DOHH2 (cell line): ENCODE data around the gene HPS5.
"Not testable (repeated sequence)": the region's sequence is repeated elsewhere in the genome, so short reads cannot be mapped to it uniquely, and the experiment has no call there.

ENCODE experiments used
- H3F3A ChIP-seq: fragments of 200-600 bp; sonication (generic), shearing (Covaris generic); 2 replicates; pipeline ENCODE4 v1.6.0; 2016; ENCODE audit warnings: antibody characterized with exemption, mild to moderate bottlenecking; ENCODE audit not compliant: control insufficient read depth, insufficient read depth
- H3K27ac ChIP-seq: fragments of 200-600 bp; sonication (generic); 2 replicates; pipeline ENCODE4 v1.5.1; 2014; ENCODE audit warnings: low read depth, mild to moderate bottlenecking, low read length, moderate library complexity
- H3K27me3 ChIP-seq: fragments of 200-600 bp; sonication (generic); 2 replicates; pipeline ENCODE4 v1.6.1; 2014; ENCODE audit warnings: mild to moderate bottlenecking, low read length, mixed read lengths; ENCODE audit not compliant: control insufficient read depth
- H3K36me3 ChIP-seq: fragments of 200-600 bp; sonication (generic); 2 replicates; pipeline ENCODE4 v1.6.1; 2014; ENCODE audit warnings: mild to moderate bottlenecking, low read length, moderate library complexity, mixed read lengths; ENCODE audit not compliant: control insufficient read depth
- H3K4me1 ChIP-seq: fragments of 200-600 bp; sonication (generic); 2 replicates; pipeline ENCODE4 v1.6.1; 2014; ENCODE audit warnings: mild to moderate bottlenecking, low read length, mixed read lengths; ENCODE audit not compliant: control insufficient read depth
- H3K4me2 ChIP-seq: fragments of 200-600 bp; sonication (generic); 2 replicates; pipeline ENCODE4 v1.6.0; 2014; ENCODE audit warnings: mild to moderate bottlenecking, low read length, moderate library complexity
- H3K4me3 ChIP-seq: fragments of 200-600 bp; sonication (generic); 2 replicates; pipeline ENCODE4 v1.5.1; 2014; ENCODE audit warnings: mild to moderate bottlenecking, low read length, mixed read lengths
- H3K79me2 ChIP-seq: fragments of 200-600 bp; sonication (generic); 2 replicates; pipeline ENCODE4 v1.6.1; 2014; ENCODE audit warnings: mild to moderate bottlenecking, low read length, mixed read lengths; ENCODE audit not compliant: control insufficient read depth
- H3K9me2 ChIP-seq: fragments of 200-600 bp; sonication (generic); replicated peaks from 2 replicates; pipeline ENCODE4 v1.6.1; 2014; ENCODE audit warnings: mild to moderate bottlenecking, low read length, mixed read lengths; ENCODE audit not compliant: control insufficient read depth
- H3K9me3 ChIP-seq: fragments of 200-600 bp; sonication (generic); 2 replicates; pipeline ENCODE4 v1.6.1; 2014; ENCODE audit warnings: antibody characterized with exemption, low read length, mixed read lengths; ENCODE audit not compliant: control insufficient read depth, insufficient read depth
- H4K20me1 ChIP-seq: fragments of 200-600 bp; sonication (generic); 2 replicates; pipeline ENCODE4 v1.6.0; 2014; ENCODE audit warnings: low read depth, mild to moderate bottlenecking, antibody characterized with exemption, low read length, moderate library complexity; ENCODE audit not compliant: control insufficient read depth, insufficient read depth
- CTCF ChIP-seq: fragments of 200-600 bp; sonication (generic); IDR thresholded peaks from one replicate; pipeline ENCODE4 v1.5.1; 2014; ENCODE audit warnings: antibody characterized with exemption, mild to moderate bottlenecking, low read depth, low read length; ENCODE audit not compliant: poor library complexity, severe bottlenecking
- EZH2phosphoT487 ChIP-seq: fragments of 200-600 bp; sonication (generic); IDR thresholded peaks from 2 replicates; pipeline ENCODE4 v1.6.1; 2017; ENCODE audit warnings: borderline replicate concordance, mild to moderate bottlenecking, antibody characterized with exemption, low read length, moderate library complexity, mixed read lengths

HPS5 gene

GRCh38 chr11:18330921-18331320 lies 9.0 kb upstream of the HPS5 start:
- Histone ChIP-seq H3K27ac (no peak overlapping the region), H3K79me2 (peaks cover 87% of the 10 kb centered on the region), H3K4me1 (peaks cover 13% of the 10 kb centered on the region), H3K27me3 (no peaks in the 10 kb centered on the region), H3K4me2 (no peak overlapping the region), H3K9me2 (no peaks in the 10 kb centered on the region), H3K4me3 (no peak overlapping the region), H3K36me3 (peaks cover 89% of the 10 kb centered on the region), H4K20me1 (peaks cover 5% of the 10 kb centered on the region; the same call in 1 of the 2 replicates), H3K9me3 (no peaks in the 10 kb centered on the region), H3F3A (peaks cover 7% of the 10 kb centered on the region; the same call in 1 of the 2 replicates)
- TF ChIP-seq EZH2phosphoT487: no peak
- TF ChIP-seq CTCF: no peak

- peaks cover 89% of the 10 kb centered on the region for H3K36me3 ChIP-seq
- H3K79me2 ChIP-seq: peaks cover 93% of the 10 kb centered on the region
- no peak overlapping the region for H3K4me3 ChIP-seq
- H3K4me2 ChIP-seq: no peak overlapping the region
- H3K27me3 ChIP-seq: no peaks in the 10 kb centered on the region
- peaks cover 10% of the 10 kb centered on the region for H4K20me1 ChIP-seq
- peaks cover 28% of the 10 kb centered on the region for H3K4me1 ChIP-seq
- no peaks in the 10 kb centered on the region for H3K9me2 ChIP-seq
- no peak for TF ChIP-seq EZH2phosphoT487
- TF ChIP-seq CTCF: no peak
- H3F3A ChIP-seq: 0 out of 2 replicates have a peak, but pooled peaks cover 7% of the 10 kb centered on the region
- H3K27ac ChIP-seq: peak overlapping the region; percentile 7; the same call in 1 of the 2 replicates
- no peaks in the 10 kb centered on the region for H3K9me3 ChIP-seq
Measured at GRCh38 chr11:18329196-18329870, 7.4 kb upstream of the HPS5 start.

GRCh38 chr11:18324381-18324780 lies 2.4 kb upstream of the HPS5 start:
- H3K4me1 ChIP-seq: peaks cover 51% of the 10 kb centered on the region
- H3K27me3 ChIP-seq: no peaks in the 10 kb centered on the region
- H3K36me3 ChIP-seq: peaks cover 59% of the 10 kb centered on the region
- TF ChIP-seq CTCF: no peak
- no peak for TF ChIP-seq EZH2phosphoT487
- no peaks in the 10 kb centered on the region for H3K9me2 ChIP-seq
- no peaks in the 10 kb centered on the region for H3F3A ChIP-seq
- peak overlapping the region; percentile 63 for H3K4me2 ChIP-seq
- no peaks in the 10 kb centered on the region for H3K9me3 ChIP-seq
- H3K79me2 ChIP-seq: peaks cover 96% of the 10 kb centered on the region
- H3K27ac ChIP-seq: no peak overlapping the region
- H4K20me1 ChIP-seq: peaks cover 5% of the 10 kb centered on the region; the same call in 1 of the 2 replicates
- H3K4me3 ChIP-seq: peak overlapping the region; percentile 86

- not testable (repeated sequence) for H3K27me3 ChIP-seq, H3F3A ChIP-seq, H3K9me2 ChIP-seq, H4K20me1 ChIP-seq, H3K27ac ChIP-seq, H3K9me3 ChIP-seq
- Histone ChIP-seq H3K4me1 (peaks cover 51% of the 10 kb centered on the region), H3K36me3 (peaks cover 58% of the 10 kb centered on the region), H3K79me2 (peaks cover 96% of the 10 kb centered on the region), H3K4me3 (peak overlapping the region; percentile 86), H3K4me2 (peak overlapping the region; percentile 63)
Measured at GRCh38 chr11:18323881-18324280, 1.9 kb upstream of the HPS5 start.
